Measurements from ENCODE around the gene CFAP73.

CFAP73 gene

DNA sequence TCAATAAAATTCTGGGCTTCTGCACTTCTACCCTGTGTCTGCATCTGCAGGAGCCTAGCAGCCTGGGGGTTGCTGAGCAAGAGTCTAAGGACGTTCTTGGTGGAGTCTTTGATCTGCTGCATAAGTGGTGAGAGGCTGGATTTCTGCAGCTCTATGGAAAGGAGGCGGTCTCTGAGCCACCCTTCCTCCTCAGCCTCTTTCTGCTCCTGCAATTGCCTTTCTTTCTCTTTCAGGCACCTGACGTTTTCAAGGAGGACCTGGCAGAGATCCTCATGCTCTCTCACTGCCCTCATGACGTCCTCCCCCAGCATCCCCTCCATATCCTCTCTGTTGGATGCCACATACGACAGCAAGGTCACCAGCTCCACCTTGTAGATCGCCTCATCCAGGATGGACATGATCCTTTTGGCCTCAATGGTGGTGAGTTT lies 58.1 kb downstream of the CFAP73 start:
- H3K4me3 ChIP-seq (ENCODE audit: low read length): peak overlapping the region; percentile 1; the same call in 1 of the 2 replicates
- no peak for TF ChIP-seq ZNF274 (IDR thresholded peaks at IDR 0.05; ENCODE audit: low read depth, low read length)

DNA sequence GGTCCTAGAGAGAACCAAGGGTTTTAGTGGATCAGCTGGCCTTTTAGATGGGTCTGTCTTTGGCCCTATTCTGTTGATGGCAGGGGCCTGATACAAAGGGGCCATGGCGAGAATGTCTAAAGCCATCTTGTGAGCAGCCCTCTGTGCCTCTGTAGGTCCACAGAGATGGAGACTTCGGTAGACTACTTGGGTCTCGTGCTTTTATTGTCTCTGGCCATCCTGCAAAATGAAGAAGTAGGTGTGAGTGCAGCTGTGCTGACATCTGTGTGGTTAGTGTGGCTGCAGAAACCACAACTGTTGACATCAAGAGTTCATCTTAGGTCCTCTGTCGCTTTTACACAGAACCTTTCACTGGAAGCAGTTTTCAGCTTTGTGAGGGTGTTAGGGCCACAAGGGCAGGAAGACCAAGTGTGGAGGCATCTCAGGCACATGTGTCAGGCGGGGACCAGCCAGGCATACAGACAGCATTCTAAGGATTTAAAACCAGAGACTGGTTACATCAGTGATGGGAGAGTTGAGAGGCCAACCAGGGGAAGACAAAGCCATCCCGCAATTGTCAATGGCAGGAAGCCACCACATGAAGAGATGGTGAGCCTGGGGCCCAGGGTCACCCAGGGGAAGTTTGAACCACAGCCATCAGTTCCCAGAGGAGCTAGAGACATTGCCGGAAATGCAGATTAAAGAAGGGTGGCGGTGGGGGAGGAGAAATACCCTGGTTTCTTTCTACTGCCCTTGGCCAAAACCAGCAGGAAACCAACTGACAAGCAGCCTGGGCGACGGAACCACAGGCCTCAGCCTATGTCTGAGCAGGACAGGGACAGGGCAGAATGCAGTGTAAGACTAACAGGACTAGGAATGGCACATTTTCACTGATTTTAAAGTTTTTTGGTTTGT lies 58.8 kb downstream of the CFAP73 start:
- peak overlapping the region; percentile 36; the same call in 1 of the 2 replicates for H3K4me3 ChIP-seq (ENCODE audit: low read length)
- no peak for TF ChIP-seq ZNF274 (IDR thresholded peaks at IDR 0.05; ENCODE audit: low read depth, low read length)
